Esophagus muscularis mucosa (tissue), 4 donors: ENCODE measurements around the gene CGB8.
"Not testable (repeated sequence)": the region's sequence is repeated elsewhere in the genome, so short reads cannot be mapped to it uniquely, and the experiment has no call there.

Experiments
- EP300 ChIP-seq: sonication (generic); formaldehyde crosslinking; IDR thresholded peaks from one replicate; pipeline ENCODE4 v1.6.1; 2017; ENCODE audit warnings: antibody characterized with exemption
- POLR2A ChIP-seq: fragments of 450-650 bp; IDR thresholded peaks from one replicate; pipeline ENCODE4 v1.6.1; 2017; ENCODE audit warnings: antibody characterized with exemption, moderate library complexity, mild to moderate bottlenecking, low read depth
- POLR2AphosphoS5 ChIP-seq, 2 donors: sonication (generic); formaldehyde crosslinking; IDR thresholded peaks; one replicate each; pipeline ENCODE4 v1.6.1; 2017; ENCODE audit warnings: antibody characterized with exemption in 2 of 2
- TF ChIP-seq, protein P1 (sequence below), 3 experiments: fragments of 200-600 bp in 2 of 3; fragments of 450-650 bp in 1 of 3; sonication (generic) in 2 of 3; IDR thresholded peaks; one replicate each; pipeline ENCODE4 v1.5.1; 2017 to 2019; ENCODE audit warnings: antibody characterized with exemption in 3 of 3, mild to moderate bottlenecking in 2 of 3, moderate library complexity in 1 of 3

DNA sequence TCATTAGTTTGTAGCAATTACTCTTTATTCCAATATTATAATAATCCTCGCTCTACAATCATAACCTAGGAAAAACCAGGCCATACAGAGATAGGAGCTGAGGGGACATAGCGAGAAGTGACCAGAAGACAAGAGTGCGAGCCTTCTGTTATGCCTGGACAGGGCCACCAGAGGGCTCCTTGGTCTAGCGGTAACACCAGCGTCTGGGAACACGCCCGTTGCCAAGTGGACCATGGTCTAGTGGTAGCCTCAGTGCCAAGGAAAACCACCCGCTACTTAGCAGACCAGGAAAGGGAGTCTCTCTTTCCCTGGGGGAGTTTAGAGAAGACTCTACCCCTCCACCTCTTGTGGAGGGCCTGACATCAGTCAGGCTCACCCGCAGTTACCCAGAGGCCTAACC, 26.0 kb upstream of the CGB8 start:
- not testable (repeated sequence) for TF ChIP-seq POLR2A, EP300
- TF ChIP-seq, protein P1, sequence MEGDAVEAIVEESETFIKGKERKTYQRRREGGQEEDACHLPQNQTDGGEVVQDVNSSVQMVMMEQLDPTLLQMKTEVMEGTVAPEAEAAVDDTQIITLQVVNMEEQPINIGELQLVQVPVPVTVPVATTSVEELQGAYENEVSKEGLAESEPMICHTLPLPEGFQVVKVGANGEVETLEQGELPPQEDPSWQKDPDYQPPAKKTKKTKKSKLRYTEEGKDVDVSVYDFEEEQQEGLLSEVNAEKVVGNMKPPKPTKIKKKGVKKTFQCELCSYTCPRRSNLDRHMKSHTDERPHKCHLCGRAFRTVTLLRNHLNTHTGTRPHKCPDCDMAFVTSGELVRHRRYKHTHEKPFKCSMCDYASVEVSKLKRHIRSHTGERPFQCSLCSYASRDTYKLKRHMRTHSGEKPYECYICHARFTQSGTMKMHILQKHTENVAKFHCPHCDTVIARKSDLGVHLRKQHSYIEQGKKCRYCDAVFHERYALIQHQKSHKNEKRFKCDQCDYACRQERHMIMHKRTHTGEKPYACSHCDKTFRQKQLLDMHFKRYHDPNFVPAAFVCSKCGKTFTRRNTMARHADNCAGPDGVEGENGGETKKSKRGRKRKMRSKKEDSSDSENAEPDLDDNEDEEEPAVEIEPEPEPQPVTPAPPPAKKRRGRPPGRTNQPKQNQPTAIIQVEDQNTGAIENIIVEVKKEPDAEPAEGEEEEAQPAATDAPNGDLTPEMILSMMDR (IDR thresholded peaks at IDR 0.05): peak; percentile 57 to 86 (median 72)
- peak in 1 of 2 donors; percentile 22 for TF ChIP-seq POLR2AphosphoS5 (IDR thresholded peaks at IDR 0.05)
